HCT116 (cell line): ENCODE measurements around the gene CACNA1C. TPM values are rescaled to one million over a fixed set of nuclear protein-coding genes. Genes with fewer than 3 reads are reported as not detected.

Source experiments
- ATAC-seq: fragments of 200-7000 bp; cut with Tn5 transposase; 2 replicates; pipeline ENCODE4 v1.9.1; 2020; ENCODE audit warnings: mild to moderate bottlenecking, moderate library complexity
- Bru-seq: library from RNA; stranded (reverse); fragments of 400-500 nt; gene quantifications from one replicate; lab custom pipeline; 2021; lab: Mats Ljungman, UMichigan
- BruChase-seq, 2 experiments: library from RNA; stranded (reverse); fragments of 400-500 nt; gene quantifications; one replicate each; lab custom pipeline; 2021; lab: Mats Ljungman, UMichigan
- BruUV-seq: library from RNA; stranded (reverse); fragments of 400-500 nt; replicated peaks from 2 replicates; lab custom pipeline; 2021; lab: Mats Ljungman, UMichigan
- CTCF ChIA-PET: fragments of 300-600 bp; sonication (Branson Sonifier 250); formaldehyde crosslinking; loops from one replicate; lab custom pipeline; 2021; ENCODE audit warnings: antibody characterized with exemption; lab: Charles Lee
- POLR2A ChIA-PET: fragments of 300-600, 350-600 bp; sonication (Branson Sonifier 250); formaldehyde crosslinking; loops from one replicate; lab custom pipeline; 2021; ENCODE audit warnings: antibody characterized with exemption; lab: Charles Lee
- RAD21 ChIA-PET, 2 experiments: fragments of 300-600 bp; sonication (Branson Sonifier 250); formaldehyde crosslinking; loops; one replicate each; lab custom pipeline; 2023; ENCODE audit warnings: low total read pairs in 2 of 2; ENCODE audit not compliant: uncharacterized antibody in 2 of 2, unreplicated experiment in 2 of 2, low non-redundant PET in 1 of 2; lab: Charles Lee
- DNase-seq: peaks from one replicate; pipeline ENCODE4 v3.0.0-alpha.2; 2010; ENCODE audit warnings: low read depth, low spot score
- H2AFZ ChIP-seq: fragments of 200-600 bp; shearing (Covaris generic), sonication (generic); 2 replicates; pipeline ENCODE4 v1.6.1; 2017; ENCODE audit warnings: low read depth, mixed run types, mixed read lengths, antibody characterized with exemption, low read length; ENCODE audit not compliant: poor library complexity, severe bottlenecking
- H3K27ac ChIP-seq: 2 replicates; pipeline ENCODE4 v1.5.1; 2012; ENCODE audit warnings: low read depth, low read length
- H3K27me3 ChIP-seq: fragments of 200-600 bp; sonication (generic); 2 replicates; pipeline ENCODE4 v1.6.1; 2016; ENCODE audit warnings: mixed run types, low read length, mixed read lengths; ENCODE audit not compliant: insufficient read depth
- H3K36me3 ChIP-seq, 2 experiments: fragments of 200-500 bp in 1 of 2; fragments of 200-600 bp in 1 of 2; sonication (Bioruptor generic) in 1 of 2; sonication (generic) in 1 of 2; 2 replicates each; pipeline versions ENCODE4 v1.5.1 to v1.6.1; 2014 to 2016; ENCODE audit warnings: low read length in 2 of 2, inconsistent platforms in 1 of 2, mixed read lengths in 1 of 2, mixed run types in 1 of 2; ENCODE audit not compliant: insufficient read depth in 2 of 2, control insufficient read depth in 1 of 2
- H3K4me1 ChIP-seq, 2 experiments: fragments of 200-600 bp in 1 of 2; sonication (generic) in 1 of 2; 2 replicates each; pipeline versions ENCODE4 v1.5.1 to v1.6.1; 2012 to 2017; ENCODE audit warnings: low read length in 2 of 2, inconsistent platforms in 1 of 2, mild to moderate bottlenecking in 1 of 2, mixed read lengths in 1 of 2, mixed run types in 1 of 2, moderate library complexity in 1 of 2; ENCODE audit not compliant: insufficient read depth in 2 of 2, control insufficient read depth in 1 of 2
- H3K4me2 ChIP-seq: fragments of 200-600 bp; sonication (generic); 2 replicates; pipeline ENCODE4 v1.6.1; 2017; ENCODE audit warnings: mixed run types, low read length, mixed read lengths
- H3K4me3 ChIP-seq, 2 experiments: fragments of 200-600 bp in 1 of 2; sonication (generic) in 1 of 2; replicated peaks in 1 of 2; 2 replicates each; pipeline ENCODE4 v1.5.1; 2011 to 2016; ENCODE audit warnings: low read length in 2 of 2, control low read depth in 1 of 2, low read depth in 1 of 2, mild to moderate bottlenecking in 1 of 2, mixed read lengths in 1 of 2, mixed run types in 1 of 2
- H3K79me2 ChIP-seq: fragments of 200-600 bp; sonication (generic); 2 replicates; pipeline ENCODE4 v1.6.1; 2017; ENCODE audit warnings: mild to moderate bottlenecking, mixed run types, low read length, moderate library complexity, mixed read lengths; ENCODE audit not compliant: insufficient read depth
- H3K9ac ChIP-seq: fragments of 200-600 bp; sonication (generic); 2 replicates; pipeline ENCODE4 v1.6.1; 2016; ENCODE audit warnings: low read length, mixed read lengths
- H3K9me2 ChIP-seq: fragments of 200-600 bp; sonication (generic), shearing (Covaris generic); 2 replicates; pipeline ENCODE4 v1.6.1; 2017; ENCODE audit warnings: mixed run types, mild to moderate bottlenecking, moderate library complexity; ENCODE audit not compliant: insufficient read depth
- H3K9me3 ChIP-seq, 2 experiments: fragments of 200-500 bp in 1 of 2; fragments of 200-600 bp in 1 of 2; sonication (Bioruptor generic) in 1 of 2; sonication (generic) in 1 of 2; 2 replicates each; pipeline ENCODE4 v1.6.1; 2014 to 2017; ENCODE audit warnings: low read length in 2 of 2, mixed read lengths in 2 of 2, inconsistent platforms in 1 of 2, low read depth in 1 of 2, mild to moderate bottlenecking in 1 of 2, mixed run types in 1 of 2, moderate library complexity in 1 of 2; ENCODE audit not compliant: control insufficient read depth in 1 of 2, insufficient read depth in 1 of 2
- H4K20me1 ChIP-seq: fragments of 200-600 bp; sonication (generic), shearing (Covaris generic); 2 replicates; pipeline ENCODE4 v1.6.1; 2017; ENCODE audit warnings: mixed run types, mild to moderate bottlenecking, moderate library complexity; ENCODE audit not compliant: insufficient read depth
- CBX3 ChIP-seq: IDR thresholded peaks from 2 replicates; pipeline ENCODE4 v1.6.1; 2012; ENCODE audit warnings: low read depth
- CTCF ChIP-seq, 3 experiments: fragments of 200-600 bp in 1 of 3; sonication (generic) in 1 of 3; IDR thresholded peaks in 2 of 3; conservative IDR thresholded peaks in 1 of 3; 2 replicates each; pipeline ENCODE4 v1.5.1; 2012 to 2017; ENCODE audit warnings: low read depth in 2 of 3, low read length in 2 of 3, antibody characterized with exemption in 1 of 3, borderline replicate concordance in 1 of 3, control low read depth in 1 of 3, mild to moderate bottlenecking in 1 of 3, mixed read lengths in 1 of 3, mixed run types in 1 of 3, moderate library complexity in 1 of 3; ENCODE audit not compliant: insufficient read depth in 1 of 3
- ELF1 ChIP-seq: IDR thresholded peaks from 2 replicates; pipeline ENCODE4 v1.6.1; 2012; ENCODE audit warnings: low read depth, borderline replicate concordance
- EZH2phosphoT487 ChIP-seq: fragments of 200-600 bp; IDR thresholded peaks from 2 replicates; pipeline ENCODE4 v1.6.1; 2018; ENCODE audit warnings: antibody characterized with exemption, borderline replicate concordance
- FOSL1 ChIP-seq: IDR thresholded peaks from 2 replicates; pipeline ENCODE4 v1.6.1; 2012; ENCODE audit warnings: low read depth
- POLR2A ChIP-seq: IDR thresholded peaks from 2 replicates; pipeline ENCODE4 v1.7.0; 2011; ENCODE audit warnings: borderline replicate concordance; ENCODE audit not compliant: insufficient read depth, insufficient read length; ENCODE audit errors: extremely low read depth
- POLR2AphosphoS5 ChIP-seq: IDR thresholded peaks from 2 replicates; pipeline ENCODE4 v1.6.1; 2011; ENCODE audit warnings: mild to moderate bottlenecking, low read depth, low read length, moderate library complexity
- RAD21 ChIP-seq: IDR thresholded peaks from 2 replicates; pipeline ENCODE4 v1.6.1; 2012; ENCODE audit warnings: low read depth, mild to moderate bottlenecking
- SIN3A ChIP-seq: IDR thresholded peaks from 2 replicates; pipeline ENCODE4 v1.6.1; 2012; ENCODE audit warnings: low read depth
- SRF ChIP-seq: IDR thresholded peaks from 2 replicates; pipeline ENCODE4 v1.6.1; 2012; ENCODE audit warnings: low read depth
- TCF7L2 ChIP-seq: IDR thresholded peaks from 2 replicates; pipeline ENCODE4 v1.7.0; 2011; ENCODE audit warnings: borderline replicate concordance, inconsistent platforms; ENCODE audit not compliant: insufficient read depth, insufficient read length; ENCODE audit errors: extremely low read depth
- YY1 ChIP-seq: IDR thresholded peaks from 2 replicates; pipeline ENCODE4 v1.6.1; 2011; ENCODE audit warnings: low read length, low read depth, moderate library complexity, mild to moderate bottlenecking; ENCODE audit not compliant: insufficient replicate concordance; ENCODE audit errors: extremely low read depth
- ZBTB33 ChIP-seq: IDR thresholded peaks from 2 replicates; pipeline ENCODE4 v1.6.1; 2011; ENCODE audit warnings: mild to moderate bottlenecking, low read length, moderate library complexity; ENCODE audit not compliant: insufficient replicate concordance; ENCODE audit errors: extremely low read depth
- ZFX ChIP-seq: fragments of 450-650 bp; IDR thresholded peaks from 2 replicates; pipeline ENCODE4 v1.6.1; 2017
- ZNF274 ChIP-seq: fragments of 200-500 bp; sonication (Bioruptor generic); IDR thresholded peaks from 2 replicates; pipeline ENCODE4 v1.6.1; 2014; ENCODE audit warnings: mild to moderate bottlenecking, low read depth, low read length, inconsistent platforms
- intact Hi-C: fragments of 100-400 bp; cut with micrococcal nuclease; formaldehyde crosslinking; loops from 2 replicates; pipeline ENCODE4 v1.10.0; 2022
- long read RNA-seq: library from polyadenylated mRNA; unstranded; transcript quantifications from one replicate; pipeline ENCODE4 v2.0.0, GENCODE V29; 2021; ENCODE audit not compliant: unreplicated experiment
- polyA plus RNA-seq: library from polyadenylated mRNA; unstranded; fragments of >200 nt; gene quantifications from 2 replicates; pipeline ENCODE4 v1.2.1, GENCODE V29; 2012; ENCODE audit warnings: missing spikeins
- total RNA-seq: library from RNA; stranded (reverse); gene quantifications from one replicate; pipeline ENCODE4 v1.2.1, GENCODE V29; 2021; ENCODE audit not compliant: unreplicated experiment
- TF ChIP-seq, protein P1 (sequence below): IDR thresholded peaks from 2 replicates; pipeline ENCODE4 v1.6.1; 2012
- TF ChIP-seq, protein P2 (sequence below): IDR thresholded peaks from 2 replicates; pipeline ENCODE4 v1.6.1; 2012; ENCODE audit warnings: low read depth

CACNA1C gene
- total RNA-seq = 0.05 TPM
- 0.03 and 0.22 TPM in 2 replicates for polyA plus RNA-seq
- percentile 11 among the genes with signal in this experiment for Bru-seq, nascent RNA
- percentile 11 among the genes with signal in this experiment for BruChase-seq, experiment 1, labeled RNA remaining after a 6-hour chase
- BruChase-seq, experiment 2, labeled RNA remaining after a 2-hour chase = percentile 16 among the genes with signal in this experiment
- long read RNA-seq, partial matches to known transcripts = 0 of 1 reads
- long read RNA-seq, other reads (novel, unspliced or antisense) = 1 of 1 reads

GRCh38 chr12:2052826-2053678, at the start of gene CACNA1C:
TSS of gene CACNA1C (plus strand) at chr12:2052987. CDS start at chr12:2053563, 576 bp downstream.
- H2AFZ ChIP-seq = no peak within 1 kb of the TSS
- intact Hi-C loops = no loop called here
- BruUV-seq = no TSS peak
- H3K9me3 ChIP-seq = no peaks in the 10 kb centered on the region
- H3K36me3 ChIP-seq = no peaks in the 10 kb centered on the region
- no peak within 1 kb of the TSS for H3K9ac ChIP-seq
- H3K4me2 ChIP-seq = peak within 1 kb of the TSS; percentile 66
- DNase-seq (no peak), ATAC-seq (peak; percentile 61)
- peaks cover 31% of the 10 kb centered on the region for H3K27me3 ChIP-seq
- H3K27ac ChIP-seq = no peak within 1 kb of the TSS
- no peaks in the 10 kb centered on the region for H3K4me1 ChIP-seq
- H4K20me1 ChIP-seq = no peaks in the 10 kb centered on the region
- peak within 1 kb of the TSS; percentile 9 to 47; a peak in 3 of 4 replicates for H3K4me3 ChIP-seq
- no peaks in the 10 kb centered on the region for H3K79me2 ChIP-seq
- RAD21 ChIA-PET = no interaction called here
- no peaks in the 10 kb centered on the region for H3K9me2 ChIP-seq
- CTCF ChIA-PET = no interaction called here
- POLR2A ChIA-PET = no interaction called here
- TF ChIP-seq POLR2A (no peak), SIN3A (no peak), ZFX (no peak), SRF (no peak), RAD21 (no peak), ZBTB33 (no peak), TCF7L2 (no peak), POLR2AphosphoS5 (no peak), CTCF (IDR thresholded peaks at IDR 0.05 in 2 of 3, conservative IDR thresholded peaks at IDR 0.05 in 1 of 3; ENCODE audit: borderline replicate concordance in 1 of 3, insufficient read depth in 1 of 3, low read depth in 2 of 3, low read length in 2 of 3) (no peak), ZNF274 (no peak), YY1 (no peak), ELF1 (no peak), CBX3 (no peak), EZH2phosphoT487 (no peak), FOSL1 (no peak)
- TF ChIP-seq, protein P1, sequence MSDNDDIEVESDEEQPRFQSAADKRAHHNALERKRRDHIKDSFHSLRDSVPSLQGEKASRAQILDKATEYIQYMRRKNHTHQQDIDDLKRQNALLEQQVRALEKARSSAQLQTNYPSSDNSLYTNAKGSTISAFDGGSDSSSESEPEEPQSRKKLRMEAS = no peak
- TF ChIP-seq, protein P2, sequence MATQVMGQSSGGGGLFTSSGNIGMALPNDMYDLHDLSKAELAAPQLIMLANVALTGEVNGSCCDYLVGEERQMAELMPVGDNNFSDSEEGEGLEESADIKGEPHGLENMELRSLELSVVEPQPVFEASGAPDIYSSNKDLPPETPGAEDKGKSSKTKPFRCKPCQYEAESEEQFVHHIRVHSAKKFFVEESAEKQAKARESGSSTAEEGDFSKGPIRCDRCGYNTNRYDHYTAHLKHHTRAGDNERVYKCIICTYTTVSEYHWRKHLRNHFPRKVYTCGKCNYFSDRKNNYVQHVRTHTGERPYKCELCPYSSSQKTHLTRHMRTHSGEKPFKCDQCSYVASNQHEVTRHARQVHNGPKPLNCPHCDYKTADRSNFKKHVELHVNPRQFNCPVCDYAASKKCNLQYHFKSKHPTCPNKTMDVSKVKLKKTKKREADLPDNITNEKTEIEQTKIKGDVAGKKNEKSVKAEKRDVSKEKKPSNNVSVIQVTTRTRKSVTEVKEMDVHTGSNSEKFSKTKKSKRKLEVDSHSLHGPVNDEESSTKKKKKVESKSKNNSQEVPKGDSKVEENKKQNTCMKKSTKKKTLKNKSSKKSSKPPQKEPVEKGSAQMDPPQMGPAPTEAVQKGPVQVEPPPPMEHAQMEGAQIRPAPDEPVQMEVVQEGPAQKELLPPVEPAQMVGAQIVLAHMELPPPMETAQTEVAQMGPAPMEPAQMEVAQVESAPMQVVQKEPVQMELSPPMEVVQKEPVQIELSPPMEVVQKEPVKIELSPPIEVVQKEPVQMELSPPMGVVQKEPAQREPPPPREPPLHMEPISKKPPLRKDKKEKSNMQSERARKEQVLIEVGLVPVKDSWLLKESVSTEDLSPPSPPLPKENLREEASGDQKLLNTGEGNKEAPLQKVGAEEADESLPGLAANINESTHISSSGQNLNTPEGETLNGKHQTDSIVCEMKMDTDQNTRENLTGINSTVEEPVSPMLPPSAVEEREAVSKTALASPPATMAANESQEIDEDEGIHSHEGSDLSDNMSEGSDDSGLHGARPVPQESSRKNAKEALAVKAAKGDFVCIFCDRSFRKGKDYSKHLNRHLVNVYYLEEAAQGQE = no peak
